NK-92 (cell line): ENCODE measurements around the gene GAGE12F.
"Not testable (repeated sequence)": the region's sequence is repeated elsewhere in the genome, so short reads cannot be mapped to it uniquely, and the experiment has no call there.

Experiments used
- DNase-seq: peaks from one replicate; lab custom pipeline; 2025; ENCODE audit not compliant: unreplicated experiment; lab: John Stamatoyannopoulos, UW

GAGE12F gene

GRCh38 chrX:49560542-49560941 lies at the start of gene GAGE12F:
TSS of gene GAGE12F (plus strand) at chrX:49560842. CDS start at chrX:49561997, 1,155 bp downstream.
- not testable (repeated sequence) for DNase-seq

- not testable (repeated sequence) for DNase-seq
Measured at GRCh38 chrX:49531877-49532276, 28.8 kb upstream of the GAGE12F start, which contains the start of gene GAGE12C. TSS of gene GAGE12C (plus strand) at chrX:49532177. CDS start at chrX:49533332, 1,155 bp downstream.

- DNase-seq, result not testable (repeated sequence)
Measured at GRCh38 chrX:49541433-49541832, 19.2 kb upstream of the GAGE12F start, which contains the start of gene GAGE12D. TSS of gene GAGE12D (plus strand) at chrX:49541733. CDS start at chrX:49542888, 1,155 bp downstream.

GRCh38 chrX:49550989-49551388 lies 9.7 kb upstream of the GAGE12F start, which contains the start of gene GAGE12E:
TSS of gene GAGE12E (plus strand) at chrX:49551289. CDS start at chrX:49552444, 1,155 bp downstream.
- DNase-seq, result not testable (repeated sequence)

DNA sequence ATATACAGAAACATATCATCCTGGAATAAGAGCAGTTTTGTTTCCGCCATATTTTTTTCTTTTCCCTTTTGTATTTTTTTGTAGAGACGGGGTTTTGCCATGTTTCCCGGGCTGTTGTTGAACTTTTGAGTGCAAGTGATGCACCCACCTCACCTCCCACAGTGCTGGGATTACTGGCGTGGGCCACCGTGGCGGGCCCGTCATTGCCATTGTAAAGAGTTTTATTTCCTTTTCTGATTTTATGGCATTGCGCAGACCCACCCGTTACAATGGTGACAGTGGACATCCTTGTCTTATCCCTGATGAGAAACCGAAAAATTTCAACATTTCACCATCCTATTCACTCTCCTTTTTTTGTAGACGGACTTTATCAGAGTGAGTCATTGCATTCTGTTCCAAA lies 8.1 kb downstream of the GAGE12F start:
- DNase-seq, result not testable (repeated sequence)

- not testable (repeated sequence) for DNase-seq
Measured at GRCh38 chrX:49569152-49569551, 8.5 kb downstream of the GAGE12F start.

GRCh38 chrX:49570100-49570499 lies 9.5 kb downstream of the GAGE12F start, which contains the start of gene GAGE12G:
TSS of gene GAGE12G (plus strand) at chrX:49570400. CDS start at chrX:49571555, 1,155 bp downstream.
- not testable (repeated sequence) for DNase-seq

DNA sequence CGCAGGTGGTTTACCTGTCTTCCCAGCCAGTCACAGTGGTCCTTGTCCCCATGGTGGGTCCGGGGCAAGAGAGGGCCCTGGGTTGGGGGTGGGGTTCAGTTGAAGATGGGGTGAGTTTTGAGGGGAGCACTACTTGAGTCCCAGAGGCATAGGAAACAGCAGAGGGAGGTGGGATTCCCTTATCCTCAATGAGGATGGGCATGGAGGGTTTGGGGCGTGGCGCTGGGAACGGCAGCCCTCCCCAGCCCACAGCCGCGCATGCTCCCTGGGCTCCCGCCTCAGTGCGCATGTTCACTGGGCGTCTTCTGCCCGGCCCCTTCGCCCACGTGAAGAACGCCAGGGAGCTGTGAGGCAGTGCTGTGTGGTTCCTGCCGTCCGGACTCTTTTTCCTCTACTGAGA lies 19.0 kb downstream of the GAGE12F start, which contains the start of gene GAGE12H:
Gene GAGE12H (plus strand): TSS at position 301 of the 400 bp plus-strand sequence. CDS start 1,155 bp downstream, outside the sequence.
- DNase-seq, result not testable (repeated sequence)

DNA sequence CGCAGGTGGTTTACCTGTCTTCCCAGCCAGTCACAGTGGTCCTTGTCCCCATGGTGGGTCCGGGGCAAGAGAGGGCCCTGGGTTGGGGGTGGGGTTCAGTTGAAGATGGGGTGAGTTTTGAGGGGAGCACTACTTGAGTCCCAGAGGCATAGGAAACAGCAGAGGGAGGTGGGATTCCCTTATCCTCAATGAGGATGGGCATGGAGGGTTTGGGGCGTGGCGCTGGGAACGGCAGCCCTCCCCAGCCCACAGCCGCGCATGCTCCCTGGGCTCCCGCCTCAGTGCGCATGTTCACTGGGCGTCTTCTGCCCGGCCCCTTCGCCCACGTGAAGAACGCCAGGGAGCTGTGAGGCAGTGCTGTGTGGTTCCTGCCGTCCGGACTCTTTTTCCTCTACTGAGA lies 28.6 kb downstream of the GAGE12F start, which contains the start of gene GAGE2A:
Gene GAGE2A (plus strand): TSS at position 301 of the 400 bp plus-strand sequence. CDS start 1,155 bp downstream, outside the sequence.
- not testable (repeated sequence) for DNase-seq

- not testable (repeated sequence) for DNase-seq
Measured at GRCh38 chrX:49589769-49590478, 29.3 kb downstream of the GAGE12F start.

- DNase-seq, result not testable (repeated sequence)
Measured at GRCh38 chrX:49590488-49590887, 29.8 kb downstream of the GAGE12F start.

- DNase-seq, result not testable (repeated sequence)
Measured at GRCh38 chrX:49598720-49599119, 38.1 kb downstream of the GAGE12F start, which contains the start of gene GAGE1. TSS of gene GAGE1 (plus strand) at chrX:49599020. CDS start at chrX:49600175, 1,155 bp downstream.

DNA sequence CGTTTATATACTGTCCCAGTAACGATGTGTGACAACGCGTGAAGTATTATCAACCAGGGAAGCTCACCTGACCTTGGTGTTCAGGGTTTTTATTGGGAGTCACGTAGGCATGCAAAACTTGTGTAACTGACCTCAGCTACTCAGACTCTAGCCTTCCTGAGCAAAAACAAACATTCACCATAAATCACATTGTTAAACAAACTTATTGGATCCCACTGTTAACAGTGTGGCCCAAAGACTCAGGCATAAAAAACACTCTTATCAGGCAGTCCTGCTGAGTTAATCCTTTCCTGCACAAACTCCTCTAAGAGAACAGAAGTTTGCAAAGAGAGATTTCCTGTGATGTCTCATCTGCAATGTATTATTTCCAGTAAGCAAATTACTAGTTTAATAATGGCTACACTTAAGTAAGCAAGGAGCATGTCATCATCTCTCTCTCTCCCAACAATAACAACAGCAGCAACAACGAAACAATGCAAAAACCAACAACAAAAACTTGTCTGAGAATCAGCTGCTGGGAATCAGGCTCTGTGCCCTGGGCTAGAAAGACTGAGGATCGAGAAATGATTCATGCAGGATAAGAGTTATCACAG lies 50.2 kb downstream of the GAGE12F start:
- DNase-seq, result no peak
